ENCODE results near the gene TNNI3K.

TNNI3K gene

DNA sequence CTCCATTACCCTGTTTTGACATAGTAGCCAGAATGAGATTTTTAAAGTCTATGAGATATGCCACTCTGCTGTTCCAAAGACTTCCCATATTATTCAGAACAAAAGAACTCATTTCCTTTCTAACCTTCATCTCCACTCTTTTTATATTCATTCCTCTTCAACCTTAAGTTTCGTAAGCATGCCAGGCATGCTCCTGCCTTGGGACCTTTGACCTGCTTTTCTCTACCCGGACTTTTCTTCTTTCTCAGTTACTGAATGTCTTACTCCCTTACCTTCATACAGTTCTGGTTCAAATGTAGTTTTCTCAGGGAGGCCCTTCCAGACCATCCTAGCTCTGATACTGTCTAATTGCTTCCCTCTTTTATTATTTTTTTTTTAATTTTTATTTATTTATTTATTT, 81.1 kb downstream of the TNNI3K start:
- DNase-seq, result no peak

DNA sequence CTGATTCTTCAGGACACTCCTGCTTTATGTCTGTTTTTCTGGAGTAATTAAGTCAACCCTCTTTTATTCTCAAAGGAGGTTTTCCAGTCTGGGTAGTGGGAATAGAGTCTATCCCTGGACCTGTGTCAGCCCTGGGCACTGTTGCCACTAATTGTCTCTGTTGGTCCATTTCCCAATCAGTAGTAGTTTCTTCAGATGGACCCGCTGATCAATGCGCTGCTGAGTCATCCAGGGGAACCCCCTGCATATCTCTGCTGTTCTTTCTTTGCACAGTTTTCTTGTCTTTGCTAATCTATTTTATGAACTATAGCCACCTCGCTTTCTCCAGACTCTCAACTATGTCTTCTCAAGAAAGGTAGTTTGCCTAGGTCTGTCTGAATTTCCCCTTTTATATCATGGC, 82.5 kb downstream of the TNNI3K start:
- DNase-seq, result no peak

GRCh38 chr1:74323937-74324473, 88.8 kb downstream of the TNNI3K start:
- DNase-seq, result no peak

GRCh38 chr1:74324684-74325448, 89.7 kb downstream of the TNNI3K start:
- DNase-seq, result no peak

- no peak for DNase-seq
Observed at GRCh38 chr1:74328851-74329250, 93.7 kb downstream of the TNNI3K start.

DNA sequence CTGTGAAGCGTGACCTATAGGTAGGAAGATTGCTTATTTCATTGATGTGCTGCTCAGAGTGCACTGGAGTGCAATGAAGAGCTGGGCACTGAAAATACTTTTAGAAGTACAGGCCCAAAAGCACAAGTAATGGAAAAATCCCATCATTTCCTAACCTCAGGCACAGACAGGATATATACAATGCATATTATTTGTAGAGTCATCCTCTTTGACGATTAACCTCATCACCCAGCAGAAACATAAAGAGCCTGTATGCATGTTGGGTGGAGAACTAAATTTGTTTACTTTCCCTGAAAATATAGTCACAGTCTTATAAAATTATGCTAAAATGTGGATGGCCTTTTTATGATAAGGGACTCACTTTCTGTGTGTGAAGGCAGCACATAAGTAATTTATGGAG, 98.1 kb downstream of the TNNI3K start:
- DNase-seq, result no peak

DNA sequence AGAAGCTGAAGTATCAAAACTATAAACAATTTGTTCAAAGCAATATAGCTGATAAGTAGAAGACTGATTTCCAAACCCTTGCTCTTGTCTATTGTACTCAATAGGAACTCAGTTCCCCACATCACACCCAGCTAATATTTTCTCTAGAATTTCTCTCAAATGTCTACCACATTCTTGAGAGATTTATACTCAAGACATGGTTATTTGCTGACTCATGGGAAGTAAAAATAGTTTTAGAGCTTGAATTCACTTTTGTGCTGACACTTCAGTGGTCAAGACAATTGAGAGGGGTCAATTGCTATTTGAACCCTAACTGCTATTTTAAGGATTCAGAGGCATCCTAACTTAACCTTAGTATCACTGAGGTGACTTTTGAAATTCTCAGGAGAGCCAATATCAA, 99.0 kb downstream of the TNNI3K start:
- no peak for DNase-seq

- no peak for DNase-seq
Observed at GRCh38 chr1:74340656-74341055, 105.5 kb downstream of the TNNI3K start.

DNA sequence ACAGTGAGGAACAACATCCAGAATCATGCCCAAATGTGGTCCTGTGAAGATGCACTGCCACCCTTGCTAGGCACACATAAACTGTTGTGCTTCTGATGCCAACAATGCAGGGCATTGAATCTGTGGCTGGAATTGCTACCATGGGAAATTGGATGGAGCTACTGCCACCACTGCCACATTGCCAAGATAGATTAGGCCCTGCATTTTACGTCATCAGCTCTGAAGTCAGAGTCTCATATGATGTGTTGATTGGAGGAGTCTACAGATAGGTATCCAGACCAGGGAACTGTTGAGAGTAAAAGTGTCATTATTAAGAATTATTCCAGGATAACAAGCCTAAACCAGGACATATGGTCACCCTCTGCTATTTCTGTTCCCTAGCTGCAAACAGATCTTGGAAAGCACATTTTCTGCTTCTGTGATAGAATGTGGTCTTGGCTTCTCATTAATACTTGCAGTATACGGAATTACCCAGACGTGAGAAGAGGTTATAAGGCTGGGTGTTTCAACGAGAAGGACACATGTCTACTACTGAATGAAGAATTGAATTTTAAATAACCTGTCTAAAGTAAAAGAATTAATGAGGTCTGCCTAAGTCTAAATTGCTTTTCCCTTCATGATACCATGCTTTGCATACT, 106.6 kb downstream of the TNNI3K start:
- DNase-seq, result no peak

DNA sequence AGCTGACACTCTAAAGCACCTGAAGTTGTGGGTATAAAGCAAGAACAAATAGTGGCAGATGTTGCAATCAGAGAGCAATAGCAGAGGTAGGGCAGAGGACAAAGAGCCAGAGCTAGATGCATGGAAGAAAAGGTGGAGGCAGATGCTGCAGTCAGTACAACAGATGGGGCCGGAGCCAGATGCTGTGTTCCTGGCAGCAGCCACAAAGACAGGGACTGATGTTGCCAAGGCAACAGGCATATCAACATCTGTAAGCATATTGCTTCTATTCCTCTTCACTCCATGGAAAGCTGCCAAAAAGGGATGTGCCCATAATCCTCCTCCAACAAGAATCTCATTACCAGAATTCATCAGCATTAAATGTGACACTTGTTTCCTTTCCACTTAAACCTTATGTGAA, 108.0 kb downstream of the TNNI3K start:
- no peak for DNase-seq

GRCh38 chr1:74344387-74344786, 109.2 kb downstream of the TNNI3K start:
- no peak for DNase-seq

DNA sequence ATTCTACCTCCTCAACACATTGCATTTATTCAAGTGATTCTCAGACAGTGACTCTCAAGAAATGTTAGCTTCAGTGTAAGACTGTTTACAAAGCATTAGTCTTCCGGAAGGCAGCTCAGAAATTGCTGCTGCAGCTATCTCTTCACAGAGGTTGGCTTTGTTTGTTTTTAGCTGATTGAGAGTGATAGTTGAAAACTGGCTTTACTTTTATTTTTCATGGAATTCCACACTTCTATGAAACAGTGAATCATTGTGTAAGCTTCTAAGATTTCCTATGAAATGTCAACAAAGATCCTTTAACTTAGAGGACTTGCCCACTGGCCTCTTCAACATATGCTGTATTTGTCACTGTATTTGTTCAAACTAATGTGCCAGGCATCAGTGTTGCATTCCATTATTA, 121.3 kb downstream of the TNNI3K start:
- no peak for DNase-seq

DNA sequence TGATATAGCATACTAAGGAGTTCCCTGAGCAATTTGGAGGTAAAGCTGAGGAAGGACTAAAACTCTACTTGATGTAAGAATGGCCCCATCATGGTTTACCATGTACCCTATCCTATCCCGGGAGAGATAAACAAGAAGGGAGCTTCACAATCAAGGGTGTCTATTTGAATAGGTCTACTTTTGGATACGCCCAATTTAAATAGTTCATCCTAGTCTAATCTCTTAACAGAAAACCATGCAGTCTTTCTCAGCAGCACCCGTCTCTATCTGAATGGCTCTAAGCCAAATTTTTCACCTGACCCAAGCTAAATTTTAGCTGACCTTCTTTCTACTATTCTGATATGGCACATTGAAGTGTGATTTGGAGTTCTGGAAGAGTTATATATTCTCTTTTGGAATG, 122.0 kb downstream of the TNNI3K start:
- DNase-seq, result no peak

GRCh38 chr1:74357756-74358155, 122.6 kb downstream of the TNNI3K start:
- DNase-seq, result no peak

- no peak for DNase-seq
Observed at GRCh38 chr1:74362691-74363090, 127.5 kb downstream of the TNNI3K start.

DNA sequence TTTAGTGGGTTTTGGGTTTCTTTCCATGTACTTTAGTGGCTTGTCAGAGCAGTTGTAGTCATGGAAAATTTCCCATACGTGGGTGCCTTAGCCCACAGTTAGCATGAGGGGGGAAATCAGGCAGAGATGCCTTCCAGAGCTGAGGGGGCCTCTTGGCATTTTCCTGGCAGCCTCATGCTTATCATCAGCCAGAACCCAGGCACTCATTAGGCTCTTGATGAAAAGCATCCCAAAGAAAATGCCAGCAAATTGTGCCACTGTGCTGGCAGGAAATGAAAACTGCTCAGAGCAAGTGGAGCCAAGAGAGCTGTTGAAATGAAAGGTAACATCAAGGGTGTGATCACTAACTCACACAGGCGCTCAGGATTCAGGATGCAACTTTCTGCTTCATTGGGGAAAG, 128.0 kb downstream of the TNNI3K start:
- DNase-seq, result no peak

- DNase-seq, result no peak
Observed at GRCh38 chr1:74367175-74367813, 132.1 kb downstream of the TNNI3K start.

DNA sequence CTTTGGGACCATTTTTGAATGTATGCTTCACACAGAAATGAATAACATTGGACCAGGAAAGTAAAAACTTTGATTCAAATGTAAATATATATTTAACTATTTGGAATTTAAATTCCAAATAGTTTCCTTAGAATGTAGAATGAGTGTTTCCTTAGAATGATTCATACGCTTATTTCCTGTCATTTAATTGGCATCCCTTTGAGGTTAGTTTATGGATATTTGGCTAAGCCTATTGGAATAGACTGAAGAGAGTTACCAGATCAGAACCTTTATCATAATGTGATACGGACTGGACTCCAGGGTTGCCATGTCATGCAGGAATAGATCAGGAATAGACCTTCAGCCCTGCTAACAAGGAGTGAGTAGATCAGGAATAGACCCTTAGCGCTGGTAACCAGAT, 133.1 kb downstream of the TNNI3K start:
- DNase-seq, result no peak

- DNase-seq, result no peak
Observed at GRCh38 chr1:74375376-74375775, 140.2 kb downstream of the TNNI3K start.

GRCh38 chr1:74380252-74380651, 145.1 kb downstream of the TNNI3K start:
- no peak for DNase-seq

DNA sequence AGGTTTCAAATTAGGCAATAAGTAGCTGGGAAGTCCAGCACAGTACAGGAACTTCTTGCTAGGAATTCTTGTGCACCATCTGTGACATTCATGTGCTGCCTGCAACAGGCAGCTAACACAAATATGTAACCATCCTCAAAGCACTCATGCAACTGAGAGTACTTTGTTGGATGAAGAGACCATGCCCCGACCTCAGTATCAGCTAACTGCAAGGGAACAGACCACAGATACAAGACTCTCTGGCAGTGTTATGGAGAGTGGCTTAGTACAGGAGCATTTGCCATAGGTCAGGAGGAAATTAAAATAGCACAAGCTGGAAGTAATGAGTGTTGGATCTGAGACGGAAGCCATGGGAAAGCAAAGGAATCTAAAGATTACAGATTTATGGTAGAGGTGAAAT, 153.7 kb downstream of the TNNI3K start:
- DNase-seq, result no peak

DNA sequence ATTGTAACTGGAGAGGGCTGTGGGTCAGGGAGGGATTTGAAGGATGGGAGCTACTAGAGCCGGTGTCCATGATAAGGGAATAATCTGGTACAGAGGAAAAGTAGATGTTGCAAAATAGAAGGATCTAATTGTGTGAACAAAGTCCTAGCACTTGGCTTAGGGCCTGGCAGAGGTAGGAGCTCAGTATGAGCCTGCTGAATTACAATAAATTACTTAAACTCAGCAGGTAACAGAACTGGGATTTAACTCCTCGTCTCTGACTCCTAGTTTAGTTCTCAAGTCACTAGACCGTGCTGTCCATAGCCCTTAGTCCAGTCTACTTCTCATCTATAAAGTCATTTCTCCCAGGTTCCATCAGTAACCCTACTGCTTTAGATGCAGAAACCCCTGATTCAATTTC, 157.0 kb downstream of the TNNI3K start:
- no peak for DNase-seq

- no peak for DNase-seq
Observed at GRCh38 chr1:74392840-74393239, 157.7 kb downstream of the TNNI3K start.

- no peak for DNase-seq
Observed at GRCh38 chr1:74395571-74395970, 160.4 kb downstream of the TNNI3K start.

Measured in stimulated activated CD4-positive, alpha-beta T cell treated with anti-CD3 and anti-CD28 coated beads, Interleukin-4, amount 100 ng/mL, for 24 hours (primary cell).